Measurements from ENCODE around the gene MRAP. TPM values are rescaled to one million over a fixed set of nuclear protein-coding genes. Genes with fewer than 3 reads are reported as not detected.

MRAP gene
- total RNA-seq, 1 donor from 2014 or later, result 3.9 TPM

DNA sequence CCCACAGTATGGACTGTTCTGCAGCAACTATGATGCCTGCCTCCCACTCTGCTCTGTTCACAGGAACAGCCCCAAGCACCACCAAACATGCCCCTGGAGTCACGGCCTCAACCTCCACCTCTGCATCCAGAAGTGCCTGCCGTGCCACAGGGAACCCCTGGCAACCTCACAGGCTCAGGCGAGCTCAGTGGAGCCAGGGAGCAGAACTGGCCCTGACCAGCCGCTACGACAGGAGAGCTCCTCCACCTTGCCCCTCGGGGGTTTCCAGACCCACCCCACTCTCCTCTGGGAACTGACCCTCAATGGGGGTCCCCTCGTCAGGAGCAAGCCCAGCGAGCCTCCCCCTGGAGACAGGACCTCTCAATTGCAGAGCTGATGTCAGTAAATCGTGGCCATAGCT is 13.0 kb downstream of the MRAP start:
- no peaks in the 10 kb centered on the region for H3K27me3 ChIP-seq
- H3K27ac ChIP-seq, result no peak overlapping the region
- DNase-seq (ENCODE audit: extremely low spot score in 2 of 2), result peak in 1 of 2 donors; percentile 79
- no peaks in the 10 kb centered on the region for H3K9me3 ChIP-seq
- H3K4me1 ChIP-seq, result no peaks in the 10 kb centered on the region
- no peak overlapping the region for H3K4me3 ChIP-seq
- peaks cover 0 to 34% of the 10 kb centered on the region in 2 donors for H3K36me3 ChIP-seq
- intact Hi-C loops (cut with DNase I), result no loop called here
- TF ChIP-seq POLR2A (IDR thresholded peaks at IDR 0.05) (no peak), POLR2AphosphoS5 (IDR thresholded peaks at IDR 0.05; ENCODE audit: insufficient read depth in 1 of 2, low read depth in 1 of 2) (no peak), CTCF (IDR thresholded peaks at IDR 0.05) (no peak)

DNA sequence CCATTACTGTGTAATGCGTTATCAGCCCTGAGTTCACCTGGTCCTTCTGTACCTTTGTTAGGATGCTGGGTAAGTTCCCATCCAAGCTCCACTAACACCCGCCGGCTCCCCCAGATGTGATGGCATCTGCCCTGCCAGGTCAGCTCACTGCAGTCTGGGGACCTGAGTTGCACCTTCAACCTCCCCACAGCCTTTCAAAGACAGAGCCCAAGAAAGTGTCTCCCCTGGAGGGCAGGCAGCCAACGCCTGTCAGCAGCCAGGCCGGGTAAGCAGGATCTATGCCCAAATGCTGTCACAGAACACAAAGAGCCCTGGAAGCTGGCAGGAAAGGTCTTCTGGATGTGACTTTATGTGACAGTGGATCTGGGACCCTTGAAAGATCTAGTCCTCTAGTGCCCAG is 13.7 kb downstream of the MRAP start:
- Histone ChIP-seq H3K9me3 (no peaks in the 10 kb centered on the region), H3K4me3 (no peak overlapping the region), H3K36me3 (peaks cover 0 to 41% of the 10 kb centered on the region in 2 donors), H3K27ac (no peak overlapping the region), H3K4me1 (no peaks in the 10 kb centered on the region), H3K27me3 (no peaks in the 10 kb centered on the region)
- intact Hi-C loops (cut with DNase I), result no loop called here
- peak in 1 of 2 donors; percentile 72 for DNase-seq (ENCODE audit: extremely low spot score in 2 of 2)
- no peak for TF ChIP-seq POLR2A (IDR thresholded peaks at IDR 0.05)
- no peak for TF ChIP-seq CTCF (IDR thresholded peaks at IDR 0.05)
- no peak for TF ChIP-seq POLR2AphosphoS5 (IDR thresholded peaks at IDR 0.05; ENCODE audit: insufficient read depth in 1 of 2, low read depth in 1 of 2)

DNA sequence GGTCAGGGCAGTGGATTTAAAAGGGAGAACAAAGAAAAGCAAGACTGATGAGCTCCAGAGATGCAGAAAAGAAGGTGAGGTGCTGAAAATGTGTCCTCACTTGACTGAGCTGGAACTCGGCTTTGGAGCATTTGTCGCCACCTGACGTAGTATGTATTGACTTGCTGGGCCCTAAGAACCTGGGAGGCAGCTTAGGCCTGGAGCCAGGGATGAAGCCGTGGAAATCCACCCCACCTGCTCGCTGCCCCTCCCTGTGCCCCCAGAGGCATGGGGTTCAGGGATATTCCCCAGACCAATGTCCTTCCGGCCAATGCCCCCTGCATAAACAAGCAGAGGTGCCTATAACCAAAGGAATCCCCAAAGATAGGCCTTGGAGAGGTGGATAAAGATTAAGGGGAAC is 14.3 kb downstream of the MRAP start:
- Histone ChIP-seq H3K27me3 (no peaks in the 10 kb centered on the region), H3K36me3 (peaks cover 0 to 48% of the 10 kb centered on the region in 2 donors), H3K27ac (no peak overlapping the region), H3K4me3 (no peak overlapping the region), H3K4me1 (no peaks in the 10 kb centered on the region), H3K9me3 (no peaks in the 10 kb centered on the region)
- peak; percentile 82 to 91 for DNase-seq (ENCODE audit: extremely low spot score in 2 of 2)
- TF ChIP-seq POLR2AphosphoS5 (IDR thresholded peaks at IDR 0.05; ENCODE audit: insufficient read depth in 1 of 2, low read depth in 1 of 2) (no peak), POLR2A (IDR thresholded peaks at IDR 0.05) (no peak), CTCF (IDR thresholded peaks at IDR 0.05) (no peak)
- intact Hi-C loops (cut with DNase I), result no loop called here

- H3K36me3 ChIP-seq, result peaks cover 0 to 66% of the 10 kb centered on the region in 2 donors
- intact Hi-C loops (cut with DNase I), result no loop called here
- no peaks in the 10 kb centered on the region for H3K4me1 ChIP-seq
- TF ChIP-seq CTCF (IDR thresholded peaks at IDR 0.05) (no peak), POLR2A (IDR thresholded peaks at IDR 0.05) (no peak), POLR2AphosphoS5 (IDR thresholded peaks at IDR 0.05; ENCODE audit: insufficient read depth in 1 of 2, low read depth in 1 of 2) (no peak)
- no peak for DNase-seq (ENCODE audit: extremely low spot score in 2 of 2)
- H3K27me3 ChIP-seq, result no peaks in the 10 kb centered on the region
- H3K27ac ChIP-seq, result no peak overlapping the region
- H3K9me3 ChIP-seq, result no peaks in the 10 kb centered on the region
- H3K4me3 ChIP-seq, result no peak overlapping the region
Measured at GRCh38 chr21:32314806-32315205, 16.2 kb downstream of the MRAP start.

DNA sequence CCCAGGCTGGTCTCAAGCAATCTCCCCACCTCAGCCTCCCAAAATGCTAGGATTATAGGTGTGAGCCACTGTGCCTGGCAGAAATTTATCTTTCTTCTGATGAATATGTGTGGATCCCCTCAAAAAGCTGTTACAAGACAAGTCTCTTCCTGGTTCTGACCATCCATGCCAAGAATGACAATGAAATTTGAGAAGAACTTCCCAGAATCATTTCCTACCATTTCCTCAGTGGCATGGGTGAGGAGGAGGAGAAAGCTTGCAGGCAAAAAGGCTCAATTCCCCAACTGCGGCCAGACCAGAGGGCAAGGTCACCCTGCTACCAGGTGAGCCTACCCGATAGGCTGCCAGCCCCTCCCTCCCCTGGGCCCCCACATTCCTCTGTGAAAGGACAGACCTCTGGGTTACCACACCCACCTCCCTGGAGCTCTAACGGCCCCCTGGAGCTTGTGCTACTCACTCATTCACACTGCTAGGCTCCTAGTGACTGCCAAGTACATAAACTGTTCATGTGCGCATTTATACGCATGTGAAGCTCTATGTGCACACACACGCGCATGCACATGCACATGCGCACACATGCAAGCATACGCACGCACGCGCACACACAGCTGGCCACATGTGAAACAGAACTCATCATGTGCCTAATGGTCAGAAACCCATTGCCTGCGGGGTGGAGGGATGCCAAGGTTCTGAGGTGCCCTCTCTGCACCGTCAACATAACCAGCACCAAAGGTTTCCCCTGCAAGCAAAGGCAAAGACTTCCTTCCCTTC is 17.0 kb downstream of the MRAP start:
- no peaks in the 10 kb centered on the region for H3K27me3 ChIP-seq
- intact Hi-C loops (cut with DNase I), result no loop called here
- no peak overlapping the region for H3K27ac ChIP-seq
- H3K9me3 ChIP-seq, result no peaks in the 10 kb centered on the region
- H3K36me3 ChIP-seq, result peaks cover 0 to 73% of the 10 kb centered on the region in 2 donors
- H3K4me3 ChIP-seq, result no peak overlapping the region
- DNase-seq (ENCODE audit: extremely low spot score in 2 of 2), result no peak
- TF ChIP-seq POLR2AphosphoS5 (IDR thresholded peaks at IDR 0.05; ENCODE audit: insufficient read depth in 1 of 2, low read depth in 1 of 2) (no peak), CTCF (IDR thresholded peaks at IDR 0.05) (no peak), POLR2A (IDR thresholded peaks at IDR 0.05) (no peak)
- H3K4me1 ChIP-seq, result no peaks in the 10 kb centered on the region

Data from vagina (tissue), 2 donors.